GM12873 (cell line): ENCODE results near the gene TTC9.

Source experiments
- CTCF ChIP-seq: IDR thresholded peaks from 2 replicates; pipeline ENCODE4 v1.5.1; 2012; ENCODE audit warnings: low read depth, mild to moderate bottlenecking, moderate library complexity, low read length, control low read depth; ENCODE audit not compliant: insufficient read depth; ENCODE audit errors: missing control alignments

The TTC9 gene

GRCh38 chr14:70648346-70648745, 6.6 kb downstream of the TTC9 start:
- no peak for TF ChIP-seq CTCF

GRCh38 chr14:70649803-70650202, 8.1 kb downstream of the TTC9 start:
- no peak for TF ChIP-seq CTCF

GRCh38 chr14:70651522-70651921, 9.8 kb downstream of the TTC9 start:
- no peak for TF ChIP-seq CTCF

- no peak for TF ChIP-seq CTCF
These were observed 11.2 kb downstream of the TTC9 start for GRCh38 chr14:70652871-70653270.

- no peak for TF ChIP-seq CTCF
These were observed 11.9 kb downstream of the TTC9 start for GRCh38 chr14:70653662-70654061.

- TF ChIP-seq CTCF = no peak
These were observed 12.9 kb downstream of the TTC9 start for GRCh38 chr14:70654632-70655031.

GRCh38 chr14:70655110-70655826, 13.6 kb downstream of the TTC9 start:
- TF ChIP-seq CTCF = no peak

- no peak for TF ChIP-seq CTCF
These were observed 17.2 kb downstream of the TTC9 start for GRCh38 chr14:70658899-70659298.
